ENCODE results near the gene CABP1. TPM values are rescaled to one million over a fixed set of nuclear protein-coding genes. Genes with fewer than 3 reads are reported as not detected.

The CABP1 gene
- total and polyA plus RNA-seq, 2 donors (not counting 3 experiments of a cell fraction or from before 2014, with no cell fraction given), result 0.07 to 0.31 TPM

GRCh38 chr12:120656008-120656407, 15.6 kb downstream of the CABP1 start:
- POLR2A ChIA-PET, result no interaction called here
- H3K36me3 ChIP-seq (ENCODE audit: control insufficient read depth in 2 of 2, extremely low read depth in 1 of 2, insufficient read depth in 2 of 2, low read length in 2 of 2), result no peaks in the 10 kb centered on the region
- H3K9me1 ChIP-seq (replicated peaks; ENCODE audit: control insufficient read depth, extremely low read depth, insufficient read depth, low read length), result no peaks in the 10 kb centered on the region
- no peaks in the 10 kb centered on the region for H4K20me1 ChIP-seq (replicated peaks; ENCODE audit: control insufficient read depth, extremely low read depth, insufficient read depth, low read length)
- no peak overlapping the region for H2AFZ ChIP-seq (ENCODE audit: low read depth, low read length)
- FAIRE-seq (no peak), DNase-seq (ENCODE audit: low read depth, low spot score) (no peak)
- no peaks in the 10 kb centered on the region for H3K9me3 ChIP-seq (replicated peaks; ENCODE audit: control insufficient read depth, insufficient read depth, low read length)
- H3K4me1 ChIP-seq (ENCODE audit: control insufficient read depth, extremely low read depth, insufficient read depth, low read length), result no peaks in the 10 kb centered on the region
- H3K79me2 ChIP-seq (ENCODE audit: control insufficient read depth, insufficient read depth, low read length), result no peaks in the 10 kb centered on the region
- intact Hi-C loops (cut with micrococcal nuclease), result no loop called here
- H3K27ac ChIP-seq (ENCODE audit: insufficient read depth, low read depth, low read length), result no peak overlapping the region
- CTCF ChIA-PET, result interaction anchor here (1.6 to 5.3 kb wide), 2 partner anchors 8 to 94 kb away, joined by 3 to 64 read pairs; no protein-coding TSS in a partner anchor
- no peak overlapping the region for H3K4me3 ChIP-seq (replicated peaks in 1 of 3; ENCODE audit: insufficient read depth in 1 of 3, low read depth in 1 of 3, low read length in 3 of 3)
- peaks cover 15% of the 10 kb centered on the region in 2 experiments for H3K27me3 ChIP-seq (ENCODE audit: control insufficient read depth in 2 of 2, insufficient read depth in 2 of 2, low read length in 2 of 2)
- no TSS peak for BruUV-seq (replicated peaks)
- H3K4me2 ChIP-seq (ENCODE audit: insufficient read depth, low read length), result no peak overlapping the region
- H3K9ac ChIP-seq (replicated peaks; ENCODE audit: extremely low read depth, insufficient read depth, low read length), result no peak overlapping the region
- TF ChIP-seq EZH2 (IDR thresholded peaks at IDR 0.05; ENCODE audit: borderline replicate concordance, low read depth, low read length, severe bottlenecking) (no peak), MYC (IDR thresholded peaks at IDR 0.05; ENCODE audit: low read depth, low read length) (no peak), GATA2 (IDR thresholded peaks at IDR 0.05; ENCODE audit: insufficient read depth, insufficient read length, low read depth, low read length) (no peak), POLR2A (IDR thresholded peaks at IDR 0.05; ENCODE audit: low read depth, low read length) (no peak)
- TF ChIP-seq, protein P1, sequence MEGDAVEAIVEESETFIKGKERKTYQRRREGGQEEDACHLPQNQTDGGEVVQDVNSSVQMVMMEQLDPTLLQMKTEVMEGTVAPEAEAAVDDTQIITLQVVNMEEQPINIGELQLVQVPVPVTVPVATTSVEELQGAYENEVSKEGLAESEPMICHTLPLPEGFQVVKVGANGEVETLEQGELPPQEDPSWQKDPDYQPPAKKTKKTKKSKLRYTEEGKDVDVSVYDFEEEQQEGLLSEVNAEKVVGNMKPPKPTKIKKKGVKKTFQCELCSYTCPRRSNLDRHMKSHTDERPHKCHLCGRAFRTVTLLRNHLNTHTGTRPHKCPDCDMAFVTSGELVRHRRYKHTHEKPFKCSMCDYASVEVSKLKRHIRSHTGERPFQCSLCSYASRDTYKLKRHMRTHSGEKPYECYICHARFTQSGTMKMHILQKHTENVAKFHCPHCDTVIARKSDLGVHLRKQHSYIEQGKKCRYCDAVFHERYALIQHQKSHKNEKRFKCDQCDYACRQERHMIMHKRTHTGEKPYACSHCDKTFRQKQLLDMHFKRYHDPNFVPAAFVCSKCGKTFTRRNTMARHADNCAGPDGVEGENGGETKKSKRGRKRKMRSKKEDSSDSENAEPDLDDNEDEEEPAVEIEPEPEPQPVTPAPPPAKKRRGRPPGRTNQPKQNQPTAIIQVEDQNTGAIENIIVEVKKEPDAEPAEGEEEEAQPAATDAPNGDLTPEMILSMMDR (IDR thresholded peaks at IDR 0.05; ENCODE audit: extremely low read depth in 1 of 2, insufficient read depth in 1 of 2, low read depth in 1 of 2, low read length in 2 of 2), result no peak
- TF ChIP-seq, protein P2, sequence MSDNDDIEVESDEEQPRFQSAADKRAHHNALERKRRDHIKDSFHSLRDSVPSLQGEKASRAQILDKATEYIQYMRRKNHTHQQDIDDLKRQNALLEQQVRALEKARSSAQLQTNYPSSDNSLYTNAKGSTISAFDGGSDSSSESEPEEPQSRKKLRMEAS (IDR thresholded peaks at IDR 0.05; ENCODE audit: insufficient read depth, insufficient read length), result no peak
- dilution Hi-C loops (cut with MboI; ENCODE audit: extremely low pct_ligation_motif_present, low sequenced_read_pairs), result no loop called here

All from endothelial cell of umbilical vein (primary cell).